Pancreas (tissue), 10 donors: ENCODE results near the gene NSF. TPM values are rescaled to one million over a fixed set of nuclear protein-coding genes. Genes with fewer than 3 reads are reported as not detected.

Experiments used
- ATAC-seq, 4 donors: fragments of 200-7000 bp; cut with Tn5 transposase; one replicate each; pipeline versions ENCODE4 v1.8.0 to v1.9.1; 2020; ENCODE audit warnings: mild to moderate bottlenecking in 4 of 4, moderate library complexity in 4 of 4
- DNase-seq, 6 donors: peaks; one replicate each; pipeline ENCODE4 v3.0.0-alpha.2; 2020
- FAIRE-seq: peaks from 2 replicates; lab custom pipeline; 2012; peaks lifted over from hg19 to GRCh38; lab: Jason Lieb, UNC
- H3K27ac ChIP-seq, 4 donors: fragments of 200-600 bp; sonication (generic); 1 replicate in 3 of 4; 2 replicates in 1 of 4; pipeline versions ENCODE4 v1.5.0 to v1.8.0; 2020
- H3K27me3 ChIP-seq, 4 donors: fragments of 200-600 bp; one replicate each; pipeline ENCODE4 v1.8.0; 2021
- H3K36me3 ChIP-seq, 3 donors: fragments of 200-600 bp; sonication (generic) in 1 of 3; one replicate each; pipeline versions ENCODE4 v1.5.0 to v1.8.0; 2020 to 2021
- H3K4me1 ChIP-seq, 3 donors: fragments of 200-600 bp; one replicate each; pipeline ENCODE4 v1.8.0; 2021
- H3K4me3 ChIP-seq, 4 donors: fragments of 200-600 bp; sonication (generic) in 2 of 4; one replicate each; pipeline versions ENCODE4 v1.5.0 to v1.8.0; 2020 to 2021
- H3K9me3 ChIP-seq, 4 donors: fragments of 200-600 bp; one replicate each; pipeline ENCODE4 v1.8.0; 2021
- CTCF ChIP-seq, 4 donors: fragments of 200-600 bp; sonication (generic) in 3 of 4; IDR thresholded peaks; one replicate each; pipeline versions ENCODE4 v1.5.0 to v1.8.0; 2021; ENCODE audit warnings: antibody characterized with exemption in 4 of 4
- WGBS, 2 donors: extraction: QIAGEN DNeasy Blood & Tissue Kit; methylation state at CpG; one replicate each; pipeline ENCODE4 v1.1.7; 2013; 5-methylcytosine and 5-hydroxymethylcytosine counted together
- intact Hi-C, 3 donors: fragments of 100-400 bp; cut with DNase I; formaldehyde crosslinking; loops; one replicate each; pipeline versions ENCODE4 v1.11.1 to v1.14.2; 2022
- polyA plus RNA-seq, 2 donors: library from polyadenylated mRNA; stranded (reverse); fragments of 200-250 nt; gene quantifications; one replicate each; pipeline ENCODE4 v1.2.3, GENCODE V29; 2013
- total RNA-seq, 6 donors: library from RNA; stranded (reverse); fragmentation: NEBNext Ultra II Directional in 4 of 6; extraction: Animal tissue kit (Norgen Biotek cat#: 25700) in 4 of 6; gene quantifications; one replicate each; pipeline versions ENCODE4 v1.2.1 to v1.2.4, GENCODE V29; 2021 to 2023
- donor health status: healthy with polysubstance abuse.
- donor health status: DM: no; HTN: no; CAD: no; lungs with moderate emphysema.
- donor health status: DM: no; HTN: no; CAD: no.
- donor health status: control.
- donor health status: control.
- donor health status: Bipolar disorder and iron deficiency.
- donor health status: DM: yes; HTN: yes; CAD: no.
- donor health status: DM: no; HTN: no; CAD: no.
- donor health status: DM: no; HTN: no; CAD: no.
- donor health status: DM: yes; HTN: yes; CAD: no.

The NSF gene
- total and polyA plus RNA-seq, 8 donors = 6.2 to 32.4 (median 29.0) TPM

GRCh38 chr17:46733837-46734475 is 143.5 kb downstream of the NSF start:
- DNase-seq (no peak), ATAC-seq (no peak), FAIRE-seq (no peak)
- Histone ChIP-seq H3K9me3 (no peaks in the 10 kb centered on the region), H3K4me3 (no peak overlapping the region), H3K27me3 (no peaks in the 10 kb centered on the region), H3K36me3 (no peaks in the 10 kb centered on the region), H3K27ac (no peak overlapping the region), H3K4me1 (no peaks in the 10 kb centered on the region)
- WGBS, 2 donors = 95 to 97% methylated on average over 1 of the region's 1 CpG
- intact Hi-C loops = no loop called here
- TF ChIP-seq CTCF (IDR thresholded peaks at IDR 0.05) = no peak

GRCh38 chr17:46736100-46736499 is 145.6 kb downstream of the NSF start:
- FAIRE-seq = no peak
- intact Hi-C loops = no loop called here

GRCh38 chr17:46737326-46737725 is 146.9 kb downstream of the NSF start:
- Histone ChIP-seq H3K9me3 (no peaks in the 10 kb centered on the region), H3K27me3 (no peaks in the 10 kb centered on the region), H3K27ac (no peak overlapping the region), H3K36me3 (no peaks in the 10 kb centered on the region), H3K4me1 (no peaks in the 10 kb centered on the region), H3K4me3 (no peak overlapping the region)
- FAIRE-seq = no peak
- no peak for ATAC-seq
- no peak for TF ChIP-seq CTCF (IDR thresholded peaks at IDR 0.05)
- WGBS, 2 donors = 87 to 91% methylated on average over 4 of the region's 4 CpGs
- no peak for DNase-seq
- intact Hi-C loops = no loop called here

More at GRCh38 chr17:46736100-46736499, 145.6 kb downstream of the NSF start:
- Histone ChIP-seq H3K36me3 (no peaks in the 10 kb centered on the region), H3K9me3 (no peaks in the 10 kb centered on the region), H3K4me1 (no peaks in the 10 kb centered on the region), H3K4me3 (no peak overlapping the region), H3K27me3 (no peaks in the 10 kb centered on the region), H3K27ac (no peak overlapping the region)
- DNase-seq (no peak), ATAC-seq (peak in 1 of 4 donors; percentile 31)
- TF ChIP-seq CTCF (IDR thresholded peaks at IDR 0.05) = no peak

GRCh38 chr17:46738544-46738943 is 148.1 kb downstream of the NSF start:
- 95 to 100% methylated on average over 4 of the region's 4 CpGs for WGBS, 2 donors
- Histone ChIP-seq H3K27me3 (no peaks in the 10 kb centered on the region), H3K4me3 (no peak overlapping the region), H3K9me3 (no peaks in the 10 kb centered on the region), H3K36me3 (no peaks in the 10 kb centered on the region), H3K27ac (no peak overlapping the region), H3K4me1 (no peaks in the 10 kb centered on the region)
- TF ChIP-seq CTCF (IDR thresholded peaks at IDR 0.05) = no peak
- FAIRE-seq = no peak
- intact Hi-C loops = no loop called here
- DNase-seq = no peak
- no peak for ATAC-seq

- TF ChIP-seq CTCF (IDR thresholded peaks at IDR 0.05) = no peak
- H3K9me3 ChIP-seq = no peaks in the 10 kb centered on the region
- H3K27ac ChIP-seq = no peak overlapping the region
- DNase-seq = no peak
- ATAC-seq = no peak
- H3K4me1 ChIP-seq = no peaks in the 10 kb centered on the region
- H3K4me3 ChIP-seq = no peak overlapping the region
- intact Hi-C loops = no loop called here
- H3K36me3 ChIP-seq = no peaks in the 10 kb centered on the region
- H3K27me3 ChIP-seq = no peaks in the 10 kb centered on the region
- no peak for FAIRE-seq
These were observed 149.5 kb downstream of the NSF start for GRCh38 chr17:46739982-46740381.
